Measurements from ENCODE around the gene CRADD. TPM values are rescaled to one million over a fixed set of nuclear protein-coding genes. Genes with fewer than 3 reads are reported as not detected.

Gene CRADD
- total RNA-seq, 6 donors from 2014 or later = 13.7 to 40.7 (median 29.0) TPM

DNA sequence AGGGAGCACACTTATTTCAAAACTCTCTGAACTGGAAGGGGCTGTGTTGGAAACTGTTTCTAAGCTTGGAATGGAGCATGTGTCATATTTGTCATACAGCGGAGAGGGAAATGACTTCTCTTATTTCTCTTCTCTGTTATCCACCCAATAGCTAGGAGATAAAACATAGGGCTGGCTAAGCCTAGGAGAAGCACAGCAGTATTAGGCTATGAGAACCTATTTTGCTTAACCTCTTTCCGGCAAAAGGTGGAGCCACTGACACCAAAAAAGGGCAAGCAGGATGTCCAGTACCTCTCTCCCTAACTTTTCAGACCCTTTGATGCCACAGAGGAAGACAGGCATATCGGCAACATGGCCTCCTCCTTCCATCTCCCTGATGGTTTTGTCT lies 148.3 kb downstream of the CRADD start:
- H3K4me3 ChIP-seq = no peak overlapping the region
- WGBS, 2 donors = 80% methylated on average over 3 of the region's 3 CpGs

GRCh38 chr12:93825931-93826555 lies 148.9 kb downstream of the CRADD start:
- DNase-seq = no peak

More for the DNA sequence above, 148.3 kb downstream of the CRADD start:
- TF ChIP-seq, protein P1, sequence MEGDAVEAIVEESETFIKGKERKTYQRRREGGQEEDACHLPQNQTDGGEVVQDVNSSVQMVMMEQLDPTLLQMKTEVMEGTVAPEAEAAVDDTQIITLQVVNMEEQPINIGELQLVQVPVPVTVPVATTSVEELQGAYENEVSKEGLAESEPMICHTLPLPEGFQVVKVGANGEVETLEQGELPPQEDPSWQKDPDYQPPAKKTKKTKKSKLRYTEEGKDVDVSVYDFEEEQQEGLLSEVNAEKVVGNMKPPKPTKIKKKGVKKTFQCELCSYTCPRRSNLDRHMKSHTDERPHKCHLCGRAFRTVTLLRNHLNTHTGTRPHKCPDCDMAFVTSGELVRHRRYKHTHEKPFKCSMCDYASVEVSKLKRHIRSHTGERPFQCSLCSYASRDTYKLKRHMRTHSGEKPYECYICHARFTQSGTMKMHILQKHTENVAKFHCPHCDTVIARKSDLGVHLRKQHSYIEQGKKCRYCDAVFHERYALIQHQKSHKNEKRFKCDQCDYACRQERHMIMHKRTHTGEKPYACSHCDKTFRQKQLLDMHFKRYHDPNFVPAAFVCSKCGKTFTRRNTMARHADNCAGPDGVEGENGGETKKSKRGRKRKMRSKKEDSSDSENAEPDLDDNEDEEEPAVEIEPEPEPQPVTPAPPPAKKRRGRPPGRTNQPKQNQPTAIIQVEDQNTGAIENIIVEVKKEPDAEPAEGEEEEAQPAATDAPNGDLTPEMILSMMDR (IDR thresholded peaks at IDR 0.05) = no peak
- TF ChIP-seq POLR2AphosphoS5 (IDR thresholded peaks at IDR 0.05) (no peak), POLR2A (IDR thresholded peaks at IDR 0.05) (no peak), EP300 (IDR thresholded peaks at IDR 0.05) (no peak)
- peaks cover 7 to 21% (median 13%) of the 10 kb centered on the region in 4 donors for H3K4me1 ChIP-seq
- no peaks in the 10 kb centered on the region for H3K9me3 ChIP-seq
- H3K27ac ChIP-seq = peak overlapping the region in 2 of 4 donors; percentile 17 to 48
- no peaks in the 10 kb centered on the region for H3K36me3 ChIP-seq
- no peak for DNase-seq
- peak in 1 of 2 donors; percentile 37 for ATAC-seq (ENCODE audit: low FRiP score in 2 of 2)
- no peaks in the 10 kb centered on the region for H3K27me3 ChIP-seq

DNA sequence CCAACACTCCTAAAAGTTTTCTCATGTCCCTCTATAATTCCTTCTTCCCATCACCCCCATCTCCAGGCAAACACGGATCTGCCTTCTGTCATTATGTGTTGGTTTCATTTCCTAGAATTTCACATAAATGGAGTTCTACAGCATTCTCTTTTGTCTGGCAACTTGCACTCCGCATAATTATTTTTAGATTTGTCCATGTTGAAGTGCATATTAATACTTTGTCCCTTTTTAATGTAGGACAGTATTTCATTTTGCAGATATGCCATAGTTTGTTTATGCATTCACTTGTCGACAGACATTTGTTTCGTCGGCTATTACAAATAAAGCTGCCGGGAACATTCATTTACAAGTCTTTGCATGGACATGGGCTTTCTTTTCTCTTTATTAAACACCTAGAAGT lies 150.0 kb downstream of the CRADD start:
- DNase-seq (no peak), ATAC-seq (ENCODE audit: low FRiP score in 2 of 2) (no peak)
- Histone ChIP-seq H3K36me3 (no peaks in the 10 kb centered on the region), H3K27me3 (no peaks in the 10 kb centered on the region), H3K4me1 (peaks cover 7 to 21% (median 13%) of the 10 kb centered on the region in 4 donors), H3K4me3 (no peak overlapping the region), H3K27ac (no peak overlapping the region), H3K9me3 (no peaks in the 10 kb centered on the region)
- TF ChIP-seq POLR2A (IDR thresholded peaks at IDR 0.05) (no peak), EP300 (IDR thresholded peaks at IDR 0.05) (no peak), POLR2AphosphoS5 (IDR thresholded peaks at IDR 0.05) (no peak)
- TF ChIP-seq, protein P1 (IDR thresholded peaks at IDR 0.05) = no peak
- 73 to 74% methylated on average over 6 of the region's 6 CpGs for WGBS, 2 donors

More at GRCh38 chr12:93825931-93826555, 148.9 kb downstream of the CRADD start:
- WGBS, 2 donors = 61 to 62% methylated on average over 6 of the region's 6 CpGs
- H3K27me3 ChIP-seq = no peaks in the 10 kb centered on the region
- no peak for TF ChIP-seq EP300 (IDR thresholded peaks at IDR 0.05)
- no peak for TF ChIP-seq POLR2A (IDR thresholded peaks at IDR 0.05)
- no peak for TF ChIP-seq POLR2AphosphoS5 (IDR thresholded peaks at IDR 0.05)
- TF ChIP-seq, protein P1 (IDR thresholded peaks at IDR 0.05) = no peak
- no peaks in the 10 kb centered on the region for H3K9me3 ChIP-seq
- H3K4me1 ChIP-seq = peaks cover 7 to 21% (median 13%) of the 10 kb centered on the region in 4 donors
- ATAC-seq (ENCODE audit: low FRiP score in 2 of 2) = no peak
- no peak overlapping the region for H3K4me3 ChIP-seq
- no peaks in the 10 kb centered on the region for H3K36me3 ChIP-seq
- H3K27ac ChIP-seq = peak overlapping the region in 2 of 4 donors; percentile 17 to 48

DNA sequence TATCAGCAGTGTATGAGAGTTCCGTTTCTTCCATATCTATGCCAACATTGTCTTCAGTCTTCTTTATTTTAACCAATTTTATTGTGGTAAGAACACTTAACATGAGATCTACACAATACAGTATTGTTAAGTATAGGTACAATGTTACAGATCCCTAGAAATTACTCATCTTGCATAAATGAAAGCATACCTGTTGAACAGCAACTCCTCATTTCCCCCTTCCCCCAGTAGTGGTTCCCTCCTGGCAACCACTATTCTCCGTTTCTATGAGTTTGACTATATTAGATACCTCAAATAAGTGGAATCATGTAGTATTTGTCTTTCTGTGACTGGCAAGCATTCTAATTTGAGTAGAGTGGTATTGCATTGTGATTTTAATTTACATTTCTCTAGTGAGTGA lies 150.5 kb downstream of the CRADD start:
- no peak for ATAC-seq (ENCODE audit: low FRiP score in 2 of 2)
- H3K27me3 ChIP-seq = no peaks in the 10 kb centered on the region
- 74 to 77% methylated on average over 2 of the region's 2 CpGs for WGBS, 2 donors

DNA sequence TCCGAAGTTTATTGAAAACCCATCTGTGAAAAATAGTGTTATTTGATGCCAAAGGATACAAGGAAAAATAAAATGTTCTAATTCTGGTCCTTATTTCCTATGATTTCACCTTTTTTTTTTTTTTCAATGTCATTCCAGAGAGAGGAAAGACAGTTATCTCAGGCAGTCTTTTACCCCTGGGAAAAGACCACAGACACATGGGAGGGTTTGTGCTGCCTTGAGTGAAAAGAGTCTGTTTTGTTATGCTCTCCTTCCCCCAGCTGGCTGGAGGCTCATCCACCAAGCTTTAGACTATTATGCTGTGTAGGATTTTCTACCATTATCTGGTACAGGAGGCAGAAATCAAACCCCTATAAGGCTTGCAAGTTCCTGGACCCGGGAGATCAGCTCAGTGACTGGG lies 151.8 kb downstream of the CRADD start:
- TF ChIP-seq POLR2A (IDR thresholded peaks at IDR 0.05) = no peak
- TF ChIP-seq POLR2AphosphoS5 (IDR thresholded peaks at IDR 0.05) = no peak
- no peak for TF ChIP-seq EP300 (IDR thresholded peaks at IDR 0.05)
- TF ChIP-seq, protein P1 (IDR thresholded peaks at IDR 0.05) = no peak
- Histone ChIP-seq H3K4me1 (peaks cover 3 to 19% (median 9%) of the 10 kb centered on the region in 4 donors), H3K4me3 (no peak overlapping the region), H3K36me3 (no peaks in the 10 kb centered on the region), H3K27me3 (no peaks in the 10 kb centered on the region), H3K9me3 (no peaks in the 10 kb centered on the region), H3K27ac (no peak overlapping the region)
- WGBS, 2 donors = 85 to 86% methylated on average over 2 of the region's 2 CpGs
- DNase-seq (no peak), ATAC-seq (ENCODE audit: low FRiP score in 2 of 2) (no peak)

More for the DNA sequence above, 150.5 kb downstream of the CRADD start:
- Histone ChIP-seq H3K4me3 (no peak overlapping the region), H3K27ac (no peak overlapping the region), H3K4me1 (peaks cover 7 to 21% (median 13%) of the 10 kb centered on the region in 4 donors), H3K9me3 (no peaks in the 10 kb centered on the region), H3K36me3 (no peaks in the 10 kb centered on the region)
- no peak for DNase-seq
- TF ChIP-seq POLR2A (IDR thresholded peaks at IDR 0.05) = no peak
- no peak for TF ChIP-seq EP300 (IDR thresholded peaks at IDR 0.05)
- no peak for TF ChIP-seq POLR2AphosphoS5 (IDR thresholded peaks at IDR 0.05)
